ENCODE results near the gene DNAJC18.

The DNAJC18 gene

GRCh38 chr5:139374909-139375308, 64.4 kb downstream of the DNAJC18 start:
- peak overlapping the region; percentile 88 for H3K27ac ChIP-seq
- TF ChIP-seq CTCF (conservative IDR thresholded peaks at IDR 0.05), result no peak

- no peak for TF ChIP-seq CTCF (conservative IDR thresholded peaks at IDR 0.05)
- H3K27ac ChIP-seq, result peak overlapping the region; percentile 88
Measured at GRCh38 chr5:139371482-139372435, 67.6 kb downstream of the DNAJC18 start.

- no peak for TF ChIP-seq CTCF (conservative IDR thresholded peaks at IDR 0.05)
- H3K27ac ChIP-seq, result no peak overlapping the region
Measured at GRCh38 chr5:139369181-139369580, 70.1 kb downstream of the DNAJC18 start.

GRCh38 chr5:139368613-139369012, 70.7 kb downstream of the DNAJC18 start:
- TF ChIP-seq CTCF (conservative IDR thresholded peaks at IDR 0.05), result no peak
- H3K27ac ChIP-seq, result no peak overlapping the region

GRCh38 chr5:139364466-139364865, 74.9 kb downstream of the DNAJC18 start:
- no peak overlapping the region for H3K27ac ChIP-seq
- no peak for TF ChIP-seq CTCF (conservative IDR thresholded peaks at IDR 0.05)

GRCh38 chr5:139363937-139364336, 75.4 kb downstream of the DNAJC18 start:
- TF ChIP-seq CTCF (conservative IDR thresholded peaks at IDR 0.05), result no peak
- H3K27ac ChIP-seq, result no peak overlapping the region

- no peak for TF ChIP-seq CTCF (conservative IDR thresholded peaks at IDR 0.05)
- no peak overlapping the region for H3K27ac ChIP-seq
Measured at GRCh38 chr5:139361835-139362429, 77.4 kb downstream of the DNAJC18 start.

Data from VCaP (cell line).